K562 (cell line): Measurements from ENCODE around the gene DPP9. TPM values are rescaled to one million over a fixed set of nuclear protein-coding genes. Genes with fewer than 3 reads are reported as not detected.

Experiments used
- BHLHE40 ChIP-seq: IDR thresholded peaks from 2 replicates; pipeline ENCODE4 v1.6.1; 2011; ENCODE audit warnings: low read length, improper control_type of control experiment
- BRD4 ChIP-seq: fragments of 200-600 bp; sonication (generic); IDR thresholded peaks from 2 replicates; pipeline ENCODE4 v1.6.1; 2017; ENCODE audit warnings: inconsistent platforms
- BRF1 ChIP-seq: IDR thresholded peaks from 3 replicates; pipeline ENCODE4 v1.6.1; 2011; ENCODE audit warnings: borderline replicate concordance, mild to moderate bottlenecking; ENCODE audit not compliant: insufficient read length; ENCODE audit errors: extremely low read depth
- CEBPB ChIP-seq: fragments of 450-650 bp; IDR thresholded peaks from 2 replicates; pipeline ENCODE4 v1.6.1; 2016; ENCODE audit warnings: missing genetic modification characterization, missing compliant biosample characterization
- HNRNPUL1 ChIP-seq: fragments of 200-400 bp; formaldehyde crosslinking; IDR thresholded peaks from 2 replicates; pipeline ENCODE4 v1.6.1; 2017; ENCODE audit warnings: low read length
- HOMEZ ChIP-seq: fragments of 250-450 bp; sonication (Bioruptor Pico); IDR thresholded peaks from 2 replicates; pipeline ENCODE4 v1.4.0; 2020; ENCODE audit warnings: mild to moderate bottlenecking, moderate library complexity
- JUNB ChIP-seq: fragments of 450-650 bp; formaldehyde crosslinking; conservative IDR thresholded peaks from 2 replicates; pipeline ENCODE4 v1.4.0; 2020; ENCODE audit warnings: mild to moderate bottlenecking
- MLX ChIP-seq, 2 experiments: fragments of 450-650 bp in 1 of 2; sonication (generic) in 1 of 2; formaldehyde crosslinking; conservative IDR thresholded peaks; 2 replicates each; pipeline versions ENCODE4 v1.4.0 to v1.8.1; 2020 to 2022; ENCODE audit warnings: mild to moderate bottlenecking in 1 of 2, missing genetic modification reagents in 1 of 2
- MYBL2 ChIP-seq, 2 experiments: fragments of 450-650 bp in 1 of 2; sonication (generic) in 1 of 2; formaldehyde crosslinking in 1 of 2; IDR thresholded peaks; 2 replicates each; pipeline versions ENCODE4 v1.6.1 to v1.8.1; 2017 to 2022; ENCODE audit warnings: borderline replicate concordance in 1 of 2, inconsistent platforms in 1 of 2, low read depth in 1 of 2, mild to moderate bottlenecking in 1 of 2, missing genetic modification reagents in 1 of 2, moderate library complexity in 1 of 2
- RFX5 ChIP-seq: IDR thresholded peaks from 2 replicates; pipeline ENCODE4 v1.6.1; 2011; ENCODE audit warnings: low read depth, mild to moderate bottlenecking, improper control_type of control experiment, low read length
- TCF3 ChIP-seq: sonication (generic); formaldehyde crosslinking; IDR thresholded peaks from 2 replicates; pipeline ENCODE4 v1.4.0; 2020; ENCODE audit warnings: mild to moderate bottlenecking, missing genetic modification reagents
- XRCC3 ChIP-seq: fragments of 450-650 bp; IDR thresholded peaks from 2 replicates; pipeline ENCODE4 v1.6.1; 2017; ENCODE audit warnings: mild to moderate bottlenecking, moderate library complexity
- ZNF175 ChIP-seq: fragments of 200-800 bp; sonication (Bioruptor generic); IDR thresholded peaks from 2 replicates; pipeline ENCODE4 v1.6.1; 2016; ENCODE audit warnings: low read depth, mild to moderate bottlenecking, missing genetic modification characterization, missing compliant biosample characterization
- ZNF407 ChIP-seq: fragments of 450-650 bp; IDR thresholded peaks from 2 replicates; pipeline ENCODE4 v1.6.1; 2016; ENCODE audit warnings: low read depth
- ZNF766 ChIP-seq: fragments of 200-800 bp; sonication (Bioruptor generic); conservative IDR thresholded peaks from 2 replicates; pipeline ENCODE4 v1.6.1; 2016; ENCODE audit warnings: missing genetic modification characterization, missing compliant biosample characterization
- ZNF79 ChIP-seq: fragments of 250-450 bp; sonication (Bioruptor Pico); IDR thresholded peaks from 2 replicates; pipeline ENCODE4 v1.4.0; 2020; ENCODE audit warnings: low read depth, mild to moderate bottlenecking, moderate library complexity
- polyA plus RNA-seq, 8 experiments: library from polyadenylated mRNA; depleted of rRNA in 4 of 8; stranded (reverse) in 5 of 8; unstranded in 3 of 8; fragments of >200 nt; fragmentation: Nextera tagmentation in 2 of 8; fragmentation: Illumina TruSeq in 1 of 8; extraction: Ambion mirVana in 2 of 8; extraction: Trizol in 1 of 8; gene quantifications; 2 replicates each; pipeline versions ENCODE4 v1.2.1 to v1.2.3, GENCODE V29; 2011 to 2014; ENCODE audit warnings: inconsistent platforms in 1 of 8, missing spikeins in 1 of 8
- total RNA-seq, 7 experiments: library from RNA; depleted of rRNA in 6 of 7; stranded (reverse); fragments of >200 nt in 6 of 7; fragmentation: Illumina TruSeq in 2 of 7; extraction: Trizol in 2 of 7; gene quantifications; 2 replicates each; pipeline versions ENCODE4 v1.2.1 to v1.2.3, GENCODE V29; 2011 to 2021; ENCODE audit warnings: low replicate concordance in 1 of 7

The DPP9 gene
- total and polyA plus RNA-seq, 9 of the 15 experiments (the other 6 are each of a cell fraction or from before 2014, with no cell fraction given): 0.90 to 66.7 (median 24.5) TPM

- peak; percentile 77 for TF ChIP-seq BRF1
- peak; percentile 77; the same call in 1 of the 2 replicates for TF ChIP-seq ZNF407
- peak; percentile 66; the same call in 1 of the 2 replicates for TF ChIP-seq BRD4
- TF ChIP-seq ZNF766 (CRISPR knock-in tag): no peak
- TF ChIP-seq HNRNPUL1: no peak
- no peak for TF ChIP-seq MLX (CRISPR knock-in tag; conservative IDR thresholded peaks at IDR 0.05)
- no peak for TF ChIP-seq XRCC3
- no peak for TF ChIP-seq ZNF175 (CRISPR knock-in tag)
- peak; percentile 65; the same call in 1 of the 2 replicates for TF ChIP-seq RFX5
- no peak for TF ChIP-seq CEBPB (tag)
- no peak; the same call in 1 of the 2 replicates for TF ChIP-seq TCF3 (CRISPR knock-in tag)
- no peak for TF ChIP-seq HOMEZ (CRISPR knock-in tag)
- TF ChIP-seq MYBL2 (IDR thresholded peaks at IDR 0.05; ENCODE audit: low read depth): no peak
- no peak for TF ChIP-seq MYBL2 (CRISPR knock-in tag; IDR thresholded peaks at IDR 0.05; ENCODE audit: borderline replicate concordance)
- TF ChIP-seq JUNB (CRISPR knock-in tag): no peak
- TF ChIP-seq BHLHE40: peak; percentile 97
- TF ChIP-seq ZNF79 (CRISPR knock-in tag): no peak
These were observed at the start of gene DPP9 (continued) for GRCh38 chr19:4723595-4724514.
